Type B pancreatic cell (in vitro differentiated cells): ENCODE results near the gene NDC1. TPM values are rescaled to one million over a fixed set of nuclear protein-coding genes. Genes with fewer than 3 reads are reported as not detected.

Experiments used
- DNase-seq: peaks from one replicate; pipeline ENCODE4 v3.0.0; 2021; ENCODE audit warnings: mixed read lengths; ENCODE audit not compliant: unreplicated experiment; ENCODE audit errors: extremely low spot score
- H3K27ac Mint-ChIP-seq: 2 replicates; pipeline ENCODE4 v1.8.0; 2021; ENCODE audit warnings: mild to moderate bottlenecking, mixed read lengths
- H3K27me3 Mint-ChIP-seq: 2 replicates; pipeline ENCODE4 v1.8.0; 2021; ENCODE audit warnings: mixed read lengths
- H3K36me3 Mint-ChIP-seq: 2 replicates; pipeline ENCODE4 v1.8.0; 2021; ENCODE audit warnings: mixed read lengths
- H3K4me1 Mint-ChIP-seq: one replicate; pipeline ENCODE4 v1.8.0; 2021; ENCODE audit warnings: mixed read lengths; ENCODE audit not compliant: unreplicated experiment
- H3K4me3 Mint-ChIP-seq: 2 replicates; pipeline ENCODE4 v1.8.0; 2021; ENCODE audit warnings: mild to moderate bottlenecking, mixed read lengths
- H3K9me3 Mint-ChIP-seq: 2 replicates; pipeline ENCODE4 v1.8.0; 2021; ENCODE audit warnings: mixed read lengths
- total RNA-seq: library from RNA; stranded (reverse); gene quantifications from 2 replicates; pipeline ENCODE4 v1.2.1, GENCODE V29; 2021; ENCODE audit warnings: low replicate concordance
- TF ChIP-seq, protein P1 (sequence below): fragments of 200-600 bp; sonication (generic); conservative IDR thresholded peaks from 2 replicates; pipeline ENCODE4 v1.5.0; 2021; ENCODE audit warnings: antibody characterized with exemption, mild to moderate bottlenecking

NDC1 gene
- total RNA-seq, 1 donor from 2014 or later, result 29.5 TPM

- no peak for DNase-seq
- Mint-ChIP-seq H3K4me1 (peaks cover 3% of the 10 kb centered on the region), H3K9me3 (no peaks in the 10 kb centered on the region), H3K4me3 (no peak overlapping the region), H3K36me3 (peaks cover 5% of the 10 kb centered on the region), H3K27ac (no peak overlapping the region), H3K27me3 (no peaks in the 10 kb centered on the region)
- TF ChIP-seq, protein P1, sequence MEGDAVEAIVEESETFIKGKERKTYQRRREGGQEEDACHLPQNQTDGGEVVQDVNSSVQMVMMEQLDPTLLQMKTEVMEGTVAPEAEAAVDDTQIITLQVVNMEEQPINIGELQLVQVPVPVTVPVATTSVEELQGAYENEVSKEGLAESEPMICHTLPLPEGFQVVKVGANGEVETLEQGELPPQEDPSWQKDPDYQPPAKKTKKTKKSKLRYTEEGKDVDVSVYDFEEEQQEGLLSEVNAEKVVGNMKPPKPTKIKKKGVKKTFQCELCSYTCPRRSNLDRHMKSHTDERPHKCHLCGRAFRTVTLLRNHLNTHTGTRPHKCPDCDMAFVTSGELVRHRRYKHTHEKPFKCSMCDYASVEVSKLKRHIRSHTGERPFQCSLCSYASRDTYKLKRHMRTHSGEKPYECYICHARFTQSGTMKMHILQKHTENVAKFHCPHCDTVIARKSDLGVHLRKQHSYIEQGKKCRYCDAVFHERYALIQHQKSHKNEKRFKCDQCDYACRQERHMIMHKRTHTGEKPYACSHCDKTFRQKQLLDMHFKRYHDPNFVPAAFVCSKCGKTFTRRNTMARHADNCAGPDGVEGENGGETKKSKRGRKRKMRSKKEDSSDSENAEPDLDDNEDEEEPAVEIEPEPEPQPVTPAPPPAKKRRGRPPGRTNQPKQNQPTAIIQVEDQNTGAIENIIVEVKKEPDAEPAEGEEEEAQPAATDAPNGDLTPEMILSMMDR, result no peak
Observed at GRCh38 chr1:53769780-53770179, 68.3 kb downstream of the NDC1 start.

DNA sequence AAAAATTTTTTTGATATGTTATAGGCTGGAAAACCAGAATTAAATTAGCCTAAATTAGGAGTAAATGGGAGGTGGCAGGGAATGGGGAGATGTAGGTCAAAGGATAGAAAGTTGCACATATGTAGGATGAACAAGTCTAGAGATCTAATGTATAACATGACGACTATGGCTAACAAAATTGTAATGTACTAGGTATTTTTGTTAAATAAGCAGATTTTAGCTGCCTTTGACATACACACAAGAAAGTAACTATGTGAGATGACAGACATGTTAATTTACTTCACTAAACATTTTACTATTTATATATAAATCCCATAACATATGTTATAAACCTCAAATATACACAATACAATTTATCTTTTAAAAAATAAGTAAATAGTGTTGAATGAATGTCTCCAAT lies 68.9 kb downstream of the NDC1 start:
- DNase-seq, result no peak
- peaks cover 3% of the 10 kb centered on the region for H3K4me1 Mint-ChIP-seq
- no peak overlapping the region for H3K27ac Mint-ChIP-seq
- no peaks in the 10 kb centered on the region for H3K9me3 Mint-ChIP-seq
- no peaks in the 10 kb centered on the region for H3K27me3 Mint-ChIP-seq
- TF ChIP-seq, protein P1, result no peak
- peaks cover 5% of the 10 kb centered on the region for H3K36me3 Mint-ChIP-seq
- H3K4me3 Mint-ChIP-seq, result no peak overlapping the region

GRCh38 chr1:53766831-53767405 lies 71.2 kb downstream of the NDC1 start:
- H3K4me3 Mint-ChIP-seq, result no peak overlapping the region
- TF ChIP-seq, protein P1, result no peak
- DNase-seq, result no peak
- H3K36me3 Mint-ChIP-seq, result peaks cover 9% of the 10 kb centered on the region
- no peak overlapping the region for H3K27ac Mint-ChIP-seq
- no peaks in the 10 kb centered on the region for H3K9me3 Mint-ChIP-seq
- H3K4me1 Mint-ChIP-seq, result peaks cover 3% of the 10 kb centered on the region
- H3K27me3 Mint-ChIP-seq, result no peaks in the 10 kb centered on the region

DNA sequence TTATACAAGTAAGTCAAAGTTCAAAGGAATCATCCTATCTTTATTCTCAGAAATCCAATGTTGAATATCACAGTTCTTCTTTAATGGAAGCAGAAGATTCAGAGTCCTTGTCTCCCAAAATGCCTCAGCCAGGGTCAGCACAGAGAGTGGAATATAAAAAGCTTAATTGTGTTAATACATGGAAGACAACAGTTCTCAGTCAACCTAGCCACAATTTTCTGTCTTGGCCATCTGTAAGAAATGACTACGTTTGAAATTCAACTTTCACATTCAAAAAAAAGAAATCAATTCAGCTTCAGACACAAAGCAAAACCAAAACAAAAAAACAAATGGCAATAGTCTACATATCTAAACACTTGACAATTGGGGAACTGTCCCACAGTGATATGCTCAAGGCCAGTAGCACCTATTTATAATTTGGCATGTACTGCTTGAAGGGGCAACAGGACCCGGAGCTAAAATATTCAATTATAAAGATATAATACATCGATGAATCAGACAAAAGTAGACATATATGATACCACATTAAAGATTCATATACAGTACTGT lies 71.8 kb downstream of the NDC1 start:
- Mint-ChIP-seq H3K4me1 (peaks cover 3% of the 10 kb centered on the region), H3K36me3 (peaks cover 9% of the 10 kb centered on the region), H3K27me3 (no peaks in the 10 kb centered on the region), H3K9me3 (no peaks in the 10 kb centered on the region), H3K4me3 (no peak overlapping the region), H3K27ac (no peak overlapping the region)
- no peak for DNase-seq
- TF ChIP-seq, protein P1, result no peak

- Mint-ChIP-seq H3K27ac (no peak overlapping the region), H3K36me3 (peaks cover 4% of the 10 kb centered on the region)
Observed at GRCh38 chr1:53765657-53766056, 72.4 kb downstream of the NDC1 start.

More at GRCh38 chr1:53765657-53766056, 72.4 kb downstream of the NDC1 start:
- Mint-ChIP-seq H3K4me1 (peaks cover 3% of the 10 kb centered on the region), H3K27me3 (no peaks in the 10 kb centered on the region), H3K9me3 (no peaks in the 10 kb centered on the region), H3K4me3 (no peak overlapping the region)
- no peak for DNase-seq
- TF ChIP-seq, protein P1, result no peak
